AML-193 (cell line): ENCODE results near the gene ATP5PF.
"Not testable (repeated sequence)": the region's sequence is repeated elsewhere in the genome, so short reads cannot be mapped to it uniquely, and the experiment has no call there.

Source experiments
- DNase-seq, 2 experiments: peaks; one replicate each; lab custom pipeline; 2025; lab: John Stamatoyannopoulos, UW

ATP5PF gene, protein sequence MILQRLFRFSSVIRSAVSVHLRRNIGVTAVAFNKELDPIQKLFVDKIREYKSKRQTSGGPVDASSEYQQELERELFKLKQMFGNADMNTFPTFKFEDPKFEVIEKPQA

DNA sequence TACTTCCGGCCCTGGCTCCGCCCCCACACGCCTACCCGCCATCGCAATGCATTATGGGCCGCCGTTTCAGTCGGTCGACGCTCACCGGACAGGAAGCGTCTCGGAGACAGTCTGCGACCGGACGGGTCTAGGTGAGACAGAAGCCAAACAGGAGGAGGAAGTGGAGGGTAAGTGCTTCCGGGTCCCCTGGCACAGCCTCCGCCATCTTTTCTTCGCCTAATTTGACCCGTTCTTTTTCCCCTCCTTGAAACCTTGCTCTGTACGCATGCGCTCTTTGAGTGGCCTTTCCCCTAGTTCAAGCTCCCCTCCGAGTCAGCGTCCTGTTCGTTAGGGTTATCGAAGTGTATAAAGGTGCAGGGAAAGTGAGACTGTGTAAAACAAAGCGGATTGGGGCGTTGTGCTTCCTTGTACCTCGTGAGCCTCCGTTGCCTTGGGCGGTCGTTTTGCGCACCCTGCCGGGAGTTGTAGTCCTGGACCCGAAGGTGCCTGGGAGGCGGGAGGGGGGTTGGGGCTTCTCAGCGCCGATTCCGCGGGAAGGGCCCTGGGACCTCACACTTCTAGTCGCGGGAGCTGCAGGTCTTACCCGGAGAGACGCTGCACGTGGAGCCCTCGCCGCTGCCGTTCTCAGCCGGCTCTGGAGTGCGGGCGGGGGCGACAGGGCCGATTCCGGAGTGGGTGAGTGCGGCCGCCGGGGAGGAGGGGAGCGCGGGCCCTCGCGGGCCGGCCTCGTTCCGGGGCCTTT, at the start of gene ATP5PF, which contains the start of gene GABPA:
Gene ATP5PF, minus strand, starts transcription at position 1 of the 742 bp plus-strand sequence. CDS start 5,110 bp downstream, outside the sequence.
Gene GABPA, plus strand, starts transcription at position 69 of the 742 bp plus-strand sequence. CDS start 6,627 bp downstream, outside the sequence.
- peak; percentile 93 to 94 for DNase-seq

DNA sequence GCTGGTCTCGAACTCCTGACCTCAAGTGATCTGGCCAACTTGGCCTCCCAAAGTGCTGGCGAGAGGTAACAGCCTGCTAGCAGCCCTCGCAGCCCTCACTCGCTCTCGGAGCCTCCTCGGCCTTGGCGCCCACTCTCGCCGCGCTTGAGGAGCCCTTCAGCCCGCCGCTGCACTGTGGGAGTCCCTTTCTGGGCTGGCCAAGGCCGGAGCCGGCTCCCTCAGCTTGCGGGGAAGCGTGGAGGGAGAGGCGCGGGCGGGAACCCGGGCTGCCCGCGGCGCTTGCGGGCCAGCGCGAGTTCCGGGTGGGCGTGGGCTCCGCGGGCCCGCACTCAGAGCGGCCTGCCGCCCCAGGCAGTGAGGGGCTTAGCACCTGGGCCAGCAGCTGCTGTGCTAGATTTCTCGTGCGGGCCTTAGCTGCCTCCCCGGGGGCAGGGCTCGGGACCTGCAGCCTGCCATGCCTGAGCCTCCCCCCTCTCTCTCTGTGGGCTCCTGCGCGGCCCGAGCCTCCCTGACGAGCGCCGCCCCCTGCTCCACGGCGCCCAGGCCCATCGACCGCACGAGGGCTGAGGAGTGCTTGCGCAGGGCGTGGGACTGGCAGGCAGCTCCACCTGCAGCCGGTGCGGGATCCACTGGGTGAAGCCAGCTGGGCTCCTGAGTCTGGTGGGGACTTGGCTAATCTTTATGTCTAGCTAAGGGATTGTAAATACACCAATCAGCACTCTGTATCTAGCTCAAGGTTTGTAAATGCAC, 43.6 kb upstream of the ATP5PF start:
- DNase-seq: not testable (repeated sequence)

DNA sequence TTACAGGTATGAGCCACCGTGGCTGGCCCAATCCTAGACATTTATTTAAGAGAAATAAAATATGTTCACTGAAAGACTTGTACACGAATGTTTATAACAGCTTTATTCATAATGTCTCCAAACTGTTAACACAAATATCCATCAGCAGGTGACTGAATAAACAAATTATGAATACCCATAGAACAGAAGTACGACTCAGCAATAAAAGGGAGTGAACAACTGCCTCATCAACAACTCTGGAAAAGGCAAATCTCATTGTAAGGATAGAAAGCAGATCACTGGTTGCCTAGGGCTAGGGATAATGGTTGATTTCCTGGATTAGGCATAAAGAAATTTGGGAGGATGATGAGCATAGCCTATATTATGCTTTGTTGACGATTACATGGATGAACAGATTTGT, 41.7 kb upstream of the ATP5PF start:
- DNase-seq: no peak

DNA sequence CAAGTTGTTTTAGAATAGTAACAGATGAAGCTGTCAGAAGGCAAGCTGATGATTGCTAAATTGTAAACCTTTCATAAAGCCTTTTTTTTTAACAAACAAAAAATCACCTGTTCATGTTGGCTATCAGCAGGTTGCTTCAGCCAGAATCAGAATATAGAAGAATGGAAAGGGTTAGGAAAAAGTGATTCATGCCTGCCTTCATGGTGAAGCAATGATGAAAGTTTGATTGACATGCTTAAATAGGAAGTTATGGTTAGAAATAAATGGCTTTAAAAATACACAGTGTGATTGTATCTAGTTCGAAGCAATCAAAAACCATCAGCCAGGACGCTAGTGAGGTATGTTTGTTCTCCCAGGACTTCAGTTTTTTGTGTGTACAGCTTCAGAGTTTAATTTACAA, 38.0 kb upstream of the ATP5PF start:
- DNase-seq: peak; percentile 54 to 68

DNA sequence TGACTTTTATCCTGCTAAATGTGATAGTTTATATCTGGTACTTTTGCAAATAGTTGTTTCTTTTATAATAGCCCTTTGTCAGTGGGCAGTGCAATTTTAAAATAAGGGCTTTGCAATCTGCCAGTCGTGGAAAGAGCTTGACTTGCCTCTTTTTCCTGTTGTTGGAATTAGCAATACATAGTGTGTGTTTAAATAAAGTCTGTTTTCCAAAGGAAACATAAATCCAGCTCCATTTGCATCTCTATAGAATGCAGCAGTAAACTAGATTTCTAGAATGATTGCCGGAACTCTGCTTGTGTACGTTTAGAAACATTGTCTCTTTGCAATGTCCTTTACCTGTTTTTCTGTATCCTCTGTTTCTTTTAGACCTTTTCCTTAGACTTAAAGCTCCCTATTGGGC, 33.2 kb upstream of the ATP5PF start:
- no peak for DNase-seq

DNA sequence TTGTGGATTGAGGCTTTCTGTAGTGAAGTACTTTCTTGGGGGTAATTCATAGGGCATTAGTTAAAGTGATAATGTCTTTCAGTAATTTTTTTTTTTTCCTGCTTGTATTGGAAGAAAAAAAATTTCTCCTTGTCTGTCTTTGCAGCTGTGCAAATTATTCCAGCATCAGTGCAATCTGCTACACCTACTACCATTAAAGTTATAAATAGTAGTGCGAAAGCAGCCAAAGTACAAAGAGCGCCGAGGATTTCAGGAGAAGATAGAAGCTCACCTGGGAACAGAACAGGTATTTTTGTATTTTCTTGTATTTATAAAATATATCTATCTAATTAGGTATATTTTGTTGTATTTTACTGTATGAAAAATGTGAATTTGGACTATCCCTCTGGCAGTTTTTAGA, 29.4 kb upstream of the ATP5PF start:
- DNase-seq: no peak

DNA sequence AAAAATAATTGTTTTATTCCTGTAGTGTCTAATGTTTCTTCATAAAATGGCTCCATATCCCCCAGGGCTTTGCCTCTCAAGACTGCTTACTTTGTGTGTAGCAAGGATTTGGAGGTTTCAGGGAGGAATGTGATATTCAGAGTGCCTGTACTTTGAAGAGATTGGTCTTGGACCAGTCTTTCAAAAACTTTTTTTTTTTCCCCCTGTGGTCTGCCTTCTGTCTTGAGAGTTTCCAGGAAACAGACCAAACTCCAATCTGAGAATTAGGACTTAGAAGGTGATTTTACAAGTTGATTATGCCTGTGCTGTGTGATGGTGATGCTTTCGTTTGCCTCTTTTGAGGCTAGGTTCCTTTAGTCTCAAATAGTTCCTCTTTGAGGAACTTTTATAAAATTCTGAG, 26.0 kb upstream of the ATP5PF start:
- DNase-seq: no peak

DNA sequence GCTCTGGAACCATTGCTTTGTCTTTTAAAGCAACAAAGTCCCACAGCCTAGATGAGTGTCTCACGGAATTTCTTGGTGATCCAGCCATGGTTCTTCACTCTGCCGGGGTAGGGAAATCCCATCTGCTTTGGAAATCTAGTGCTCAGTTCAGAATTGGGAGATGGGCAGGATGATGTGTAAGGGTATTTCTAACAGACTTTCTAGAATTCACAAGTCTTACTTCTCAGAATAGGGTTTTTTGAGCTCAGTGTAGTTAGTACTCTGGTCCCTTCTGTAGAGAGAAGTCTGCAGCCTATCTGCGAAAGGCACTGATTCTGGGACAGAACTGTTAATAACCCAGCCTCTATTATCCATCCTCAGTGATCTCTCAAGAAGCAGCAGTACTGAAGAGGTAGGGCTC, 25.4 kb upstream of the ATP5PF start:
- DNase-seq: no peak

DNA sequence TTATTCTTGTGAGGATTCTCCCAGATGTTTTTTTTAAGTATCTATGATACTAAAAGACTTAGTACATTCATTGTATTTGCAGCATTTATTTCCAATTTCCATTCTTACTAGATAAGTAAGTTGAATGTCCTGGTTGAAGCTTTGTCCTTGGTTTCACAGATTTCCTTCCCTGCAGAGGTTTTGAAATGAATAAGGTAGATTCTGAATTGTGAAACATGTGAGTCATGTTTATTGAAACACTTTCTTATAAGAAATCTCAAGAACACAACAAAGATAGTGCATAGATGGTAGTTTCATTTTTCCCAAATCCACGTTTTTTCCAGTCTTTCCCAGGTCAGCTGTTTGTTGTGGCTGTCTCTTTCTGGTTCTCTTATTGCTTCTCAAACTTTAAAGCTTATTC, 24.9 kb upstream of the ATP5PF start:
- no peak for DNase-seq

DNA sequence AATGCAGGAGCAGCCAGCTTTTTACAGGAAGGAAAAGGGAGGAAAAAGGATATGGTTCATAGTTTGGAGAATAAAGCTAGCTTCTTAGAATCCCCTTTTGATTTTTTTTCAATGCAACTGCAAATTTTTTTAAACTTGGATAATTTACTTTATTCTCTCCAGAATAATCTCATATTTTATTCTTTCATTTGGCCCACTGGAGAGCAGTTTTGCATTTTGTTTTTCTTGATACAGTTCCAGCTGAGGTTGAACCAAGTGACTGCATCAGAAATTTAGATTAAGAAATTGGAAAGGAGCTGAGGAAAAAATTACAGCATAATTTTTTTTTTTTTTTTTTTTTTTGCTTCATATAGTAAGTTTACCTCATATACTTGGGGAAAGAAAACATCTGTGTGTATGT, 22.8 kb upstream of the ATP5PF start:
- no peak for DNase-seq

DNA sequence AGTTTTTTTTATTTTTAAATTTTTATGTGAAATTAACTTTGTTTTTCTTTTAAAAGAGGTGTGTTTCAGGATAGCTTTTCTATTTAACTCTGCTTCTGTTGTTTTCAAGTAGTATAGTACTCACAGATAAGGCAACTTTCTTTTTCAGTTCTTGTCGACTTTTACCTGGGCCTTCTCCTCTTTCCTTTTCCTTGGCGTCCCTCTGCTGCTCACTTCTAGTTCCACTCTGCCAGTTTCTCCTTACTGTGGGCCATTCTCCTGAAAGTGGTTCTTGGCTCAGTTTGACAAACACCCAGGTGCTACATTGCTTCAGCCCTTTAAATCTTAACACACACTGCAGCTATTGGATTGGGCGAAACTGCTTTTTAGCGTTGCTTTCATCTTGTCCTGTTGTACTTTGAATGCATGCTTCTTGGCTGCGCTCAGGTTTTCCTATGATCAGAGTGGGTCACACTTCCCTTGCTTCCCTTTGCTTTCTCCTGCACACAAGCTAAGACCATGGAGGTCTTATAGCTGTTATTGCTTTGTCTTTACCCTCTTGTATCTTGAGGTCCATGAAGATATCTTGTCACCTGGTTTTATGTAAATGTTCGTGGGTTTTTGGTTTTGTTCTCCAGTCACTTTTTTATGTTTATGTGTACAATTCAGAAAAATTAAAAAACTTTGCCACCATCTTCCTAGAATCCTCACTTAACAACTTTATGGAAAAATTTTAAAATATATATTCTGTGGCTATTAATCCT, 21.7 kb upstream of the ATP5PF start:
- no peak for DNase-seq

DNA sequence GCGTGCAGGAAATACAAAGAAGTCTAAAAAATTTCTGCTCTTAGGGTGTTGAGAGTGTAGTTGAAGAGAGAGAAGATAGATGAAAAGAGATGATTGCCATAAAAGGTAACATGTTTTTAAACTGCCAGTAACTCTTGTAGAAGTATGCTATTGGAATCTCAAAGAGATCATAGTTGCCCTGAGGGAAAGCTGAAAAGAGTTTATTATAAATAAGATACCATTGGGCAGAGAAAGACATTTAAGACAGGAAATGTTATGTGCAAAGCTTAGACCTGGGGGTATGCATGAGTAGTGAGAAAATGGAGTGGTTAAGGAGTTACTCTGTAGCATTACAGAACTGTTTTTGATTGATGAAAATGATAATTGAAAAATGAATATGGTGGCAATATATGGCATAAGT, 17.7 kb upstream of the ATP5PF start:
- DNase-seq: no peak

DNA sequence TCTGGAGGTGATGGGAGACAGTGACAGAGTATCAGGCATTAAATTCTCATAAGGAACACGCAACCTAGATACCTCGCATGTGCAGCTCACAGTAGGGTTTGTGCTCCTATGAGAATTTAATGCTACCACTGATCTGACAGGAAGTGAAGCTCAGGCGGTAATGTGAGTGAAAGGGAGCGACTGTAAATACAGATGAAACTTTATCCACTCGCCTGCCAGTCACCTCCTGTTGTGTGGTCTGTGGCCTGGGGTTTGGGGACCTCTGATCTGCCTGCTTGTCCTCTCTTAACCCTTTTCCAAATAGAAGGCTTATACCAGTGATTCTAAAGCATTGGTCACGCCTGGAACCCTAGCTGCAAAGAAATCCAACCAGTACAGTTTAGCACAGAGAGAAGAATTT, 15.4 kb upstream of the ATP5PF start:
- DNase-seq: no peak

DNA sequence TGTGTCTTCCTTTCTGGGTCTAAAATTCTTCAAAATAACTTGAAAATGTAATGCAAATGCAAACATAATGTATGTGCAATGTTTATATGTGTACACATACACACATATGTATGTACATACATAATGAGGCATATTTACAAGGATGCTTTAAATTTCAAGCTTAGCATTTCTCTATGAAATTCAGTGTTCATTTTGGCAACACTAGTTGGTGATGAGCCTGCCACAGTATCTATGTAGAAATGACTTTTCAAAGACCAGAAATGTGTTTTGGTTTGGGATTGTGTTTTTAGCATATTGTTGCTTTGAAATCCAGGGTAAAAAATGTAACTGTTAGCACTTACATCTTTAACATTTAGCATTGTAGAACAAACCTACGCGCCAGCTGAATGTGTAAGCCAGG, 10.2 kb upstream of the ATP5PF start:
- no peak for DNase-seq

DNA sequence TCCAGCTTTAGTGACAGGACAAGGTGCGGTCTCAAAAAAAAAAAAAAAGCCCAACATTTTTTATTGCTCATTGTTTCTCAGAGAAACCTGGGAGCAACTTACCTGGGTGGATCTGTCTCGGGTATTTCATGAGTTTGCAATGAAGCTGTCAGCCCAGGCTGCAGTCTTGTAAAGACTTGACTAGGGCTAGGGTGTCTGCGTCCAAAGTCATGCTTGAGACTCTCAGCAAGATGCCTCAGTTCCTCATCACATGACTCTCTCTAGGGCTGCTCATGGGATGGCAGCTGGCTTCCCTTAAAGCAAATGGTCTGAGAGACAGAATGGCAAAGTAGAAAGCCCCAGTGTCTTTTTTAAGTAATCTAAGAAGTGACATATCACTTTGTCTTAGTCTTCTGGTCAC, 8.2 kb upstream of the ATP5PF start:
- no peak for DNase-seq

DNA sequence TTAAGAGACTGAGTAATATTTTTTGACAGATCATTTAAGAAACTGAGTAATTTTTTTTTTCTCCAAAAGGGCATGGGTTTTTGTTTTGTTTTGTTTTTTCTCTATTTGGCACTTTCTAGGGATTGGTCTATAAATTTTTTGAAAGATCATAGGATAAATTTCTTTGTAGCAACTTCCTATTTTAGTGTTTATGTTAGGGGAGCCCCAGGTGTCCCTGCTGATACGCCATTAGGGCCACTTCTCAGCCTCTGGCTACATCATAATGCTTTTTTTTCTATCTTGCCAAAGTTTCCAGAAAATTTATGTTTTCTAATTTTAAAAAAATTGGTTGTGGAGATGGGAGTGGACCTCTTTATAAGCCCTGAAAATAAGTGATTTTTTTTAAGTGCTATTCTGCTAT, 2.7 kb upstream of the ATP5PF start:
- DNase-seq: no peak

DNA sequence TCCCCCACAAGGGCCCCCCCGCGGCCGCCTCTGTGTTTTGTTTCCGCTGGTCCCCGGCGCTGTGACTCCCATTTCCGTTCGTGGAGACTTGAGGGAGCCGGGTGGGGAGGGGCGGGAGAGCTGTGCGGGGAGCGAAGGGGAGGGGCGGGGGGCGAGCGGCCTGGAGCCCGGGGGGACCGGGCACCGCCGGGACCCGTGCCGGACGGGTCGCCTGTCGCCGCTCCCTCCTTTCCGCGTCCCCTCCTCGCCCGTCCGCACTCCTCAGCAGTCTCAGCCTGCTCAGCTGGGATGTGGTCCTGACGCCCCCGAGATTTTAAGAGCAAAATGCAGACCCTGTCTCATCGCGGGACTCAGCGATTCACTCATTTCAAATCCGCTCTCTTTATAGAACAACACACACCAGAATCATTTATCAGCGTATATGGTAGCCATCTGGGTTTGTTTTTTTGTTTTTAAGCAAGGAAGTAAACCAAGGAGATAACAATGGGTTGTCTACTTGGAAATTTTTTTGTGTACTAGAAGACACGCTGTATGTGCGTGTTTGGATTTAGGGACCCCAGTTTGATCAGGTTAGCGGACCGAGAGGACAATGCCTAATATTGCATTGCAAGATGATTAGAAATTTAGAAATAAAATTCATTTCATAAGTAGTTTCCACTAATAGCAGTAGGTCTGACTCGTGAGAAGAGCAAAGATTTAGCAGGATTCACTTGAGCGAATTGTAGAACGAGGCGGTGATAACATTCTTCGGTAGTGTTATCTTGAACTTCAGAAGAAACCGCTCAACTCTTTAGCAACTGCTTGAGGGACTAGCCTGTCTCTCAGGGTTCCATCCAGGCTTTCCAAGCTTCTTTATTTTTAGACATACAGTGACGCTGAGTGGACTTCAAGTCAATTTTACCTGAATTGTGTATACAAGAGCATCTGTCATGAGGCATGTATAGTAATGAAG, 1.2 kb upstream of the ATP5PF start:
- peak; percentile 18 to 62 for DNase-seq

DNA sequence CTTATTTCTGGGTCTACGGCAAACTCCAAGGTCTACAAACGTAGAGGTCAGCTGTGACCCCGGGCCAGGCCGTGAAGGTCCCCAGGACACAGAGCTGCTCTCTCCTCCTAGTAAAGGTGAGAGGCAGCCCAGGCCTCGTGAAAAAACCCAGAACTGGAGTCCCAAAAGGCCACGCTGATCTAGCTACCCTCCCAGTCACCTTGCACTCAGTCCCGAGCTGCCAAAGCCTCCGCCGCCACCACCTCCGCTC, 125 bp downstream of the ATP5PF start:
- no peak for DNase-seq

DNA sequence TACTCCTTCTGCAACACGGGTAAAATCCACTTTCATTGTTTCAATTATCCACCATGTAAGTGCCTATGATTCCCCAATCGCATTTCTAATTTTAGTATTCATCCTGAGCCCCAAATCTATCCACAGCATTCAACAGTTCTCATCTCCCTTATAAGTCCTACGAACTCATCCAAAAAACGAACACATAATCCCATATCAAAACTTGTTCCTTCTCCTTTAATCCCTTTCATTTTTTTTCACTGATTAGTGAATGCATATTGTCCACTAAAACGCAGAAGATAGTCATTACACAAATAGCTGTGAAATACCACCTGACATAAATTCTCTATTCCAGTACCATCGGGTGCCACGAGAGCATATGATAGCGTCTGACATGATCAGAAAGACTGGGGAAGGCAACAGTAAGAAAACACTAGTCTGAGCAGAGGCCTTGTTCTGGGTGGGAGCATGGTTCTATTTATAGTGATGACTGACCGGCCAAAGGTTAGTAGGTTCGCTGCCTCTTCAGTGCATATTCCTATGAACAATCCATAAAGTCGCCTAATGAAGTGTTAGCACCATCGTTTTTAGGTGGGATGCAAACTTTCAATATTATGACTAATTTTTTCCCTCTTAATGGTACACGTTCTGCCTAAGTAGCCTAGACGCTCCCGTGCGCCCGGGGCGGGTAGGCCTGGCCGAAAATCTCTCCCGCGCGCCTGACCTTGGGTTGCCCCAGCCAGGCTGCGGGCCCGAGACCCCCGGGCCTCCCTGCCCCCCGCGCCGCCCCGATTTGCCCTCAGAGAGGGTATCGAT, 648 bp downstream of the ATP5PF start:
- DNase-seq: peak; percentile 3 to 21

DNA sequence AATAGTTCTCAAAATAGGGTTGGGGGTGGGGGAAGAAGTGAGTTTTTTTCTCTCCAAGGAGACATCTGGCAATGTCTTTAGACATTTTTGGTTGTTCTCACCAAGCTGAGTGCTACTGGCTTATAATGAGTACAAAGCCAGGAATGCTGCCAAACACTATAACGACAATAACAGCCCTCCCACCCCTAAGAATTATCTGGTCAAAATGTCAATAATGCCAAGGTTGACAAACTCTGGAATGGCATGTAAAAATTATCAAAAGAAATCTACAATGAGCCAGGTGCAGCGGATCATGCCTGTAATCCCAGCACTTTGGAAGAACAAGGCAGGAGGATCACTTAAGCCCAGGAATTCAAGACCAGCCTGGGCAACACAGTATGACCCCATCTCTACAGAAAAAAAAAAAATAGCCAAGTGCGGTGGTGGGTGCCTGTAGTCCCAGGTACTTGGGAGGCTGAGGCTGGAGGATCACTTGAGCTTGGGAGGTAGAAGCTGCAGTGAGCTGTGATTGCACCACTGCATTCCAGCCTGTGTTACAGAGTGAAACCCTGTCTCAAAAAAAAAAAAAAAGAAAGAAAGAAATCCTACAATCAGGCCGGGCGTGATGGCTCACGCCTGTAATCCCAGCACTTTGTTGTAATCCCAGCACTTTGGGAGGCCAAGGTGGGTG, 2.5 kb downstream of the ATP5PF start:
- DNase-seq: no peak
